SKM-1 treated with dmso at 0.1 percent for 144 hours (cell line): Measurements from ENCODE around the gene MLXIPL.
"Not testable (repeated sequence)": the region's sequence is repeated elsewhere in the genome, so short reads cannot be mapped to it uniquely, and the experiment has no call there.

Experiments
- DNase-seq: peaks from one replicate; lab custom pipeline; 2025; ENCODE audit not compliant: unreplicated experiment; lab: John Stamatoyannopoulos, UW

Gene MLXIPL

GRCh38 chr7:73582664-73583202 is 41.6 kb downstream of the MLXIPL start:
- DNase-seq = peak; percentile 17

GRCh38 chr7:73581006-73581405 is 43.3 kb downstream of the MLXIPL start:
- not testable (repeated sequence) for DNase-seq

GRCh38 chr7:73578342-73579128 is 45.8 kb downstream of the MLXIPL start, which contains the start of gene TBL2:
TBL2 (minus strand) TSS chr7:73578579; CDS start chr7:73578549, 30 bp downstream.
- DNase-seq = peak; percentile 98

DNA sequence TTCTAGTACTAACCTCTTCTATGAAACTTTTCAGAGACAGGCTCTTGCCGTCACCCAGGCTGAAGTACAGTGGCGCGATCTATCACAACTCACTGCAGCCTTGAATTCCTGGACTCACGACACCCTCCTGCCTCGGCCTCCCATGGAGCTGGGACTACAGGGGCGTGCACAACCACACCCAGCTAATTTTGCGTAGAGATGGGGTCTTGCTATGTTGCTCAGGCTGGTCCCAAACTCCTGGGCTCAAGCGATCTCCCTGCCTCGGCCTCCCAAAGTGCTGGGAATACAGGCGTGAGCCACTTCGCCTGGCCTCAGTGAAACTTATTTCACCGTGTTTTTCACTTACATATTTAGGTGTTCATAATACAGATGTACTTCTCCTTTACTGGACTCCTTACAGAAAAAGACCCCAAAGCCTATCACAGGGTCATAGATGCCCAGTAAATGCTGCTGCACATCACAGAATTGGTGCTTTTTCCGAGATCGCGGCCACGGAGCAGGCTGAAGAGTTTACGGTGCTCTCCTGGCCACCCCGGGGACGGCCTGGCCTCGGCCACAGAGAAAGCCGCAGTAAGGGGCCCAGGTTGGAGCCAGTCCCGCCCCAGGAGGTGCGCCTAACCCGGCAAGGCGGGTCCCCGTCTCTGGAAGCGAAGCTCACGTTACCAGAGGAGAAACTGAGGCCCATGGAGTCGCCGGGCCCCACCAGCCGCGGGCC is 46.5 kb downstream of the MLXIPL start:
- no peak for DNase-seq

GRCh38 chr7:73573791-73574190 is 50.5 kb downstream of the MLXIPL start:
- no peak for DNase-seq

DNA sequence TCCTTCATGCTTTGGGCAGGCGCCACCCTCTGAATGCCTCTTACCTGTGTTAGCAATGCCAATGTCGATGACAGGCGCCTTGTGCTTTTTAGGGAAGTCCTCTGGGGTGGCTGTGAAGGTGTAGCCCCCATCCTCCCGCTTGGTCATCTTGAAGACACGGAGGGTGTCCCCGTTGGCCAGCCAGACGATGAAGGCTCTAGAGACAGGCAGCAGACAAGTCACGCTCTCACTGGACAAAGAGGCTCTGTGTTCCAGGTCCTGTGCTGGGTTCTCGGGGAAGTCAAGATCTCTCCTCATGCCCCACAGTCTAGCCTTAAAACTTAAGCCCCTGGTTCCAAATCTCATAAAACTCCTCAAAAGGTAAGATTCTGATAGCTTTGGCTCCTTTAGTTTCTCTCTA is 51.0 kb downstream of the MLXIPL start:
- no peak for DNase-seq

DNA sequence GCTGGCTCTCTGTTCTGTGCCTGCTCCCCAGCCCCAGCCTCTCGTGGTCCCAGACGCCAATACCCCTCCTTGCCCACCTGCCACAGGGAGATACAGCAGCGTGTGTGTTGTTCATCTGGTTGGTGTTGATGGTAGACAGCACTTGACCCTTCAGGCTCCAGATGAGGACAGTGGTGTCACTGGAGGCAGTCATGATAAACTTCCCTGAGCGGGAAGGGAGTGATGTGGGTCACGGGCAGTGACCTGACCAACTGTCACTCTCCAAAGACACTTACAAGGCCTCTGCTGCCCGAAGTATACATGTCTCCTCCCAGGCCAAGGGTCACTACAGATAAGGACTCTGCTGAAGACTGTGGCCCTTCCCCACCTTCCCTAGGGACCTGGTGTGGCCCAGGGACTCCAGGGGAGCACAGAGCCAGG is 51.5 kb downstream of the MLXIPL start:
- no peak for DNase-seq

GRCh38 chr7:73570977-73571376 is 53.3 kb downstream of the MLXIPL start:
- no peak for DNase-seq

GRCh38 chr7:73570521-73570920 is 53.8 kb downstream of the MLXIPL start:
- DNase-seq = no peak

- no peak for DNase-seq
Observed at GRCh38 chr7:73569042-73569608, 55.2 kb downstream of the MLXIPL start.

DNA sequence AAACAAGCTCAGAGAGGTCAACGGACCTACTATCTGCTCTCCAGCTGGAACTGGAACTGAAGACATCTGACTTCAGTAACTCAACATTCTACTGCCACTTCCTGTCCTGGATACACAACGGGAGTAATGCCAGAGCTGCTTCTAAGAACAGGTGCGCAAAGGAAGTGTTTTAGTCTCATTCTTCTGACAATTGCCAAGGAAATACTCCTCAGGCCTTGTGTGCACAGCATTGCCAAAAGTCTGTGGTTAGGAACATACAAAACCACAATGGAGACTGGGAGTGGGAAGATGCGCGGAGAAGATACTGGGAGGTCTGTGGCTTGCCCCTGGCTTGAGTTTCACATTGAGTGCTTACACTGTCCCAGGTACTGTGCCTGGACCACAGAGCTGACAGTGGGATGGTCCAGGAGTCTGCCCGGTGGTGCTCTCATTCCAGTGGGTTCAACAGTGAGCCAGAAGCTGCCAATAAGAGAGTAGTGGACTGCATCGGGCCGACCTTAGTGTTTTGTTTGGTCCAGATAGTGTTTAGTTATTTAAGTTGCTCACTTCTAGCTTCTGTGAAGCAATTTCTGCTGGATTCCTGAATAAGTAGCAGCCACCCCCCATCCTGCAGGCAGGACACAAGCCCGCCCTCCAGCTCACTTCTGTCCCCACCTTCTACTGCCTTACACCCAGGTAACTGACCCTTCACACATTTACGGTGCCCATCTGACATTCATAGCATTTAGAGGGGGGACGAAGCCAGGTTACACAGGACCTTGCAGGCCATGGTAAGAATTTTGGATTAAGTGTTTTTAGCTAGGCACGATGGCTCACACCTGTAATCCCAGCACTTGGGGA is 56.3 kb downstream of the MLXIPL start:
- no peak for DNase-seq

DNA sequence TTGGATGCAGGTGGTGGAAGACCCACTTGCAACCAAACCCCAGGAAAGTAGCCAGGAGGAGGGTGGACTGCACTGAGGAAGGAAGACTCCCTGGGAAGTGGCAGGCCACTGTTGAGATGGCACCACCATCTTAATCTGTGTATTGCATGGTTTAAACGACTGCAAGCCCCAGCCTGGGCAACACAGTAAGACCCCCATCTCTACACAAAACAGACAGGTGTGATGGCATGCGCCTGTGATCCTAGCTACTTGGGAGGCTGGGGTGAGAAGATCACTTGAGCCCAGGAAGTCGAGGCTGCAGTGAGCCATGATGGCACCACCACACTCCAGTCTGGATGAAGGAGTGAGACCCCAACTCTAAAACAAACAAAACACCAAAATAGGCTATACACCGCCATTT is 57.2 kb downstream of the MLXIPL start:
- DNase-seq = no peak

DNA sequence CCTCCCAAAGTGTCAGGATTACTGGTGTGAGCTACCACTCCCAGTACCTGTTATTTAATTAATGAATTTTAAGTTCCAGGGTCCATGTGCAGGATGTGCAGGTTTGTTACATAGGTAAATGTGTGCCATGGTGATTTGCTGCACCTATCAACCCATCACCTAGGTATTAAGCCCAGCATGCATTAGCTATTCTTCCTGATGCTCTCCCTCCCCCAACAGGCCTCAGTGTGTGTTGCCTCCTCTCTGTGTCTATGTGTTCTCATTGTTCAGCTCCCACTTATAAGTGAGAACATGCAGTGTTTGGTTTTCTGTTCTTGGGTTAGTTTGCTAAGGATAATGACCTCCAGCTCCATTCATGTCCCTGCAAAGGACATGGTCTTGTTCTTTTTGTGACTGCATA is 57.9 kb downstream of the MLXIPL start:
- DNase-seq = not testable (repeated sequence)

GRCh38 chr7:73565675-73566340 is 58.5 kb downstream of the MLXIPL start:
- DNase-seq = no peak

DNA sequence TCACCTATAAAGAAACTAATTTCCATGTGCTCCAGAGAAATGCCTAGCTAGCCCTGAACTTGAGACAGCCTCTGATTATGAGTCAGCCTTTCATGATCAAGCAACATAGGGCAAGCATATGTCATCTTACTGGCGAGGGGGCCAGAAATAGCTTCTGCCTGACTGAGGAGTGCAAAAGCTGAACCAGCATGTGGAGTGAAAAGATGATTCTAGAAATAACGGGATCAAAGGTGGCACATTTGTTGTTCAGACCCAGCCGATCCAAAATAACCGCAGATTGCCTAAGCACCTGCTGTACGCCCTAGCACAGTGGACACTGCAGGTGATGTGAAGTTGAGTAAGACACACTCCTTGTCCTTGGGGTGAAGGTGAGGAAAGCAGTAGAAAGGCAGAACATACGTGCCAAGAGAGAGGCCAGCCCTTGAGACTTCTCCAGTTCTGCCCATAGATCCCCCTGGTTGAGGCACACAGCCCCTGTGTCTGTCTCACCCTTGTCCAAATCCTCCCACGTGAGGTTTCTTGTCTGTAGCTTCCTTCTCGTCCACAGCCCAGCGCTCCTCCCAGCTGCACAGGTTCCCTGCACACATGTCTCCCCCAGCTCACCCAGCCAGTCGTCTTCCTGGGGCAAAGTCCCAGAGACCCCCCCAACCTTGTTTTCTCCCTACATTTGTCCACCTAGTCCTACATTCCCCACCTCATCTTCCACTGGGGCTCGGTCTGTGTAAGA is 64.0 kb downstream of the MLXIPL start:
- no peak for DNase-seq

DNA sequence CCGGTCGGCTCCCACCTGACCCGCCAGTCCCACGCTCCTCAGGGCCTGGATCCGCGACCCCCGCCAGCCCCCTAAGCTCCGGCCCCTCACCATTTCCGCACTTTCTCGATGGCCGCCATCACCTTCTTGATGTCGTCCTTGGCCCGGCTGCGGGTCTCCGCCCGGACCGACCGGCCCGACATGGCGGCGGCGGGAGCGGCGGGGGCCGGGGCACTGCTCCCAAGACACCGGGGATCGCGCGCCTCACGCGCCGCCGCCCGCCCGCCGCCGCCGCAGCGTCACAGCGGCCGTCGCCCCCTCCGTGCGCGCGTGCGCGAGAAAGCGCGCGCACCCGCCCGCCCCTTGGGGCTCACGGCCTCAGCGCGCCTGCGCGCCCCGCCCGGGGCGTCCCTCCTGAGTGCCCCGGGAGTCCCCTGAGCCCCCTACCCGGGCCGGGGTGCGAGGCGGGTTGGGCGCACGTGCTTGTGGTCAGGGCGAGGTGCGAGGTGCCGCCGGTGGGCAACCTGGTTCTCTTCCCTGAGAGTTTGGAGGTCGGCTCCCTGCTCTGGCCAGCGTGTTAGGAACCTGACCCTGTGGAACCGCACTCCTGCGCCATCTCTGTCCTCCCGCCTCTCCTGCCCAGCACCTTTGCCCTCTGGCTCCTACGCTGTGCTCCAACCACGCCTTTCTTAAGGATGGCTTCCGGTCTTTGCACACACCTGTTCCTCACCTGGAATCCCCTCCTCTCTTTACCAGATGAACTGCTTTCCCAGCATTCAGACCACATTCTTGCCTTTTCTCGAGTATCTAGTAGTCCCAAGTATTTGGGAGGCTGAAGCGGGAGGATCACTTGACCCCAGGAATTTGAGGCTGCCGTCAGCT is 66.7 kb downstream of the MLXIPL start, which contains the start of gene BCL7B:
TSS of gene BCL7B (minus strand) at position 294 of the 861 bp plus-strand sequence. CDS start at position 182, 112 bp downstream.
- DNase-seq = peak; percentile 39

- peak; percentile 92 for DNase-seq
Observed at GRCh38 chr7:73557108-73557396, 67.3 kb downstream of the MLXIPL start.

DNA sequence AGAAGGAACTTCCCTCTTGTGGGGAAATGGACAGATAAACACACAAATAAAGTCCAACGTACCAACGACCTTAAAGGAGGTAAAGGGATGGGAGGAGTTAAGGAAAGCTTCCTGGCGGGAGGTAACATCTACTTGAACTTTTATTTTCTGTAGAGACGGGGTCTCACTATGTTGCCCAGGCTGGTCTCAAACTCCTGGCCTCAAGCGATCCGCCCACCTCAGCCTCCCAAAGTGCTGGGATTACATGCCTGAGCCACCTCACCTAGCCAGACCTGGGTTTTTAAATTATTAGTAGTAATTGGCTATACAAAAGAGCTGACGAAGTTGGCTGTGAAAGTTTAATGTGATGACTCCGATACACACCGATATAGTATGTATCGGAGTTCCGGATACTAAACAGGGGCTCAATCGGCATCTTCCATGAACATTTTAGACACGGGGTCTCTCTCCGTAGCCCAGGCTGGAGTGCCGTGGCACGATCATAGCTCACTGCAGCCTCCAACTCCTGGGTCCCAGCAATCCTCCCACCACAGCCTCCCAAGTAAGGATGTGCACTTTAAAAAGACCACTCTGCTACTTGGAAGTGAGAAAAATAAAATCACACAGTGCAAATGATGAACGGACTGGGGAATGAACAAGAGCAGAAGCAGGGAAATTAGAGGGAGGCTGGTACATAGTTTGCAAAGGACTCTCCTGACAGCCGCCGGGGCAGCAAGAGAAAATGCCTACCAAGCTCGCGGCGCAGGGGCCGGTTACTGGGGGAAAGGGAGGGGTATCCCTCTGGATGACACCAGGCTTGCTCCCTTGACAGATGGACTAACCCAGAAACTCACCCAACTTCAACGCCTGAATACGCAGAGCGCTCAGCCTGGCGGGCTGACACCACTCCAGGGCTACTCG is 67.9 kb downstream of the MLXIPL start:
- no peak for DNase-seq
